Colonic mucosa (tissue), 4 donors: ENCODE results near the gene TMOD4. TPM values are rescaled to one million over a fixed set of nuclear protein-coding genes. Genes with fewer than 3 reads are reported as not detected.

Source experiments
- DNase-seq: peaks from one replicate; pipeline ENCODE4 v3.0.0-alpha.2; 2020
- H3K27ac ChIP-seq: fragments of 200-600 bp; one replicate; pipeline ENCODE4 v1.8.0; 2021
- H3K27me3 ChIP-seq: fragments of 200-600 bp; one replicate; pipeline ENCODE4 v1.8.0; 2021
- H3K36me3 ChIP-seq: fragments of 200-600 bp; one replicate; pipeline ENCODE4 v1.8.0; 2021
- H3K4me1 ChIP-seq: fragments of 200-600 bp; one replicate; pipeline ENCODE4 v1.8.0; 2021; ENCODE audit warnings: mild to moderate bottlenecking
- H3K4me3 ChIP-seq: fragments of 200-600 bp; one replicate; pipeline ENCODE4 v1.8.0; 2021
- H3K9ac ChIP-seq, 2 donors: one replicate each; pipeline ENCODE4 v1.7.0; 2013; ENCODE audit warnings: control low read depth in 2 of 2, low read depth in 2 of 2, low read length in 2 of 2
- H3K9me3 ChIP-seq: fragments of 200-600 bp; one replicate; pipeline ENCODE4 v1.8.0; 2021
- CTCF ChIP-seq: fragments of 200-600 bp; IDR thresholded peaks from one replicate; pipeline ENCODE4 v1.8.0; 2022; ENCODE audit warnings: antibody characterized with exemption, mild to moderate bottlenecking
- intact Hi-C: fragments of 100-400 bp; cut with DNase I; formaldehyde crosslinking; loops from one replicate; pipeline ENCODE4 v1.14.1; 2022
- total RNA-seq, 2 donors: library from RNA; stranded (reverse); fragmentation: NEBNext Ultra II Directional in 1 of 2; extraction: Animal tissue kit (Norgen Biotek cat#: 25700) in 1 of 2; gene quantifications; one replicate each; pipeline ENCODE4 v1.2.1, GENCODE V29; 2021
- donor health status: healthy.
- donor health status: DM: no; HTN: no; CAD: no.
- donor health status: DM: no; HTN: no; CAD: no.

Gene TMOD4
- total RNA-seq, 2 donors from 2014 or later, result 0.67 TPM; not detected in 1

- Histone ChIP-seq H3K36me3 (no peaks in the 10 kb centered on the region), H3K9me3 (no peaks in the 10 kb centered on the region), H3K27me3 (no peaks in the 10 kb centered on the region), H3K9ac (peak overlapping the region; percentile 61 to 78), H3K27ac (peak overlapping the region; percentile 45), H3K4me3 (peak overlapping the region; percentile 83), H3K4me1 (peaks cover 11% of the 10 kb centered on the region)
- no peak for TF ChIP-seq CTCF
- intact Hi-C loops, result no loop called here
- peak; percentile 53 for DNase-seq
These were observed 10.5 kb downstream of the TMOD4 start for GRCh38 chr1:151165281-151165737.

GRCh38 chr1:151164732-151165280 lies 11.0 kb downstream of the TMOD4 start:
- Histone ChIP-seq H3K4me3 (peak overlapping the region; percentile 83), H3K27ac (peak overlapping the region; percentile 45), H3K4me1 (peaks cover 11% of the 10 kb centered on the region), H3K36me3 (no peaks in the 10 kb centered on the region), H3K9ac (peak overlapping the region; percentile 61 to 78), H3K27me3 (no peaks in the 10 kb centered on the region), H3K9me3 (no peaks in the 10 kb centered on the region)
- TF ChIP-seq CTCF, result no peak
- DNase-seq, result no peak
- intact Hi-C loops, result no loop called here

GRCh38 chr1:151159373-151159772 lies 16.4 kb downstream of the TMOD4 start:
- H3K4me1 ChIP-seq, result peaks cover under 1% of the 10 kb centered on the region
- TF ChIP-seq CTCF, result no peak
- intact Hi-C loops, result loop anchor here (5.0 to 10.0 kb wide), 2 partner anchors 62 to 135 kb away; no protein-coding TSS in a partner anchor
- no peak for DNase-seq
- H3K27me3 ChIP-seq, result no peaks in the 10 kb centered on the region
- H3K9ac ChIP-seq, result no peak overlapping the region
- no peaks in the 10 kb centered on the region for H3K9me3 ChIP-seq
- H3K4me3 ChIP-seq, result no peak overlapping the region
- H3K27ac ChIP-seq, result peak overlapping the region; percentile 16
- H3K36me3 ChIP-seq, result peaks cover 6% of the 10 kb centered on the region

GRCh38 chr1:151158751-151159251 lies 17.0 kb downstream of the TMOD4 start:
- no peak for TF ChIP-seq CTCF
- Histone ChIP-seq H3K27me3 (no peaks in the 10 kb centered on the region), H3K27ac (peak overlapping the region; percentile 16), H3K36me3 (peaks cover 6% of the 10 kb centered on the region), H3K4me1 (no peaks in the 10 kb centered on the region), H3K9ac (no peak overlapping the region), H3K4me3 (no peak overlapping the region), H3K9me3 (no peaks in the 10 kb centered on the region)
- DNase-seq, result no peak
- intact Hi-C loops, result loop anchor here (5.0 to 10.0 kb wide), 2 partner anchors 62 to 134 kb away; no protein-coding TSS in a partner anchor

- Histone ChIP-seq H3K4me1 (no peaks in the 10 kb centered on the region), H3K36me3 (peaks cover 6% of the 10 kb centered on the region), H3K27ac (peak overlapping the region; percentile 16), H3K4me3 (no peak overlapping the region), H3K9ac (peak overlapping the region in 1 of 2 donors; percentile 40), H3K9me3 (no peaks in the 10 kb centered on the region), H3K27me3 (no peaks in the 10 kb centered on the region)
- TF ChIP-seq CTCF, result no peak
- intact Hi-C loops, result loop anchor here (5.0 to 10.0 kb wide), 2 partner anchors 61 to 134 kb away; no protein-coding TSS in a partner anchor
- DNase-seq, result no peak
These were observed 17.5 kb downstream of the TMOD4 start for GRCh38 chr1:151158326-151158725.
